IPS-NIHi7 (cell line): ENCODE measurements around the gene CLEC16A.

Experiments
- DNase-seq: peaks from one replicate; pipeline ENCODE4 v3.0.0; 2012; ENCODE audit warnings: mixed read lengths; ENCODE audit errors: extremely low spot score

Gene CLEC16A

DNA sequence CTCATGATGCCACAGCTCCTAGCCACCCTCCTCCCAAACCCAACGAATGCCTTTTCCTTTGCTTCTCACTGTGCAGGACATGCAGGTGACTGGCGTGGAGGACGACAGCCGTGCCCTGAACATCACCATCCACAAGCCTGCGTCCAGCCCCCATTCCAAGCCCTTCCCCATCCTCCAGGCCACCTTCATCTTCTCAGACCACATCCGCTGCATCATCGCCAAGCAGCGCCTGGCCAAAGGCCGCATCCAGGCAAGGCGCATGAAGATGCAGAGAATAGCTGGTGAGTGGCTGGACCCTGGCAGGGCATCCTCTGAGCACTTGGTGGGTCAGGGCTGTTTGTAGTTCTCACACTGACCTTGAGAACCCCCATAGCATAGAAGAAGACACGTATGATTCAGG is 179.3 kb downstream of the CLEC16A start:
- DNase-seq: no peak

DNA sequence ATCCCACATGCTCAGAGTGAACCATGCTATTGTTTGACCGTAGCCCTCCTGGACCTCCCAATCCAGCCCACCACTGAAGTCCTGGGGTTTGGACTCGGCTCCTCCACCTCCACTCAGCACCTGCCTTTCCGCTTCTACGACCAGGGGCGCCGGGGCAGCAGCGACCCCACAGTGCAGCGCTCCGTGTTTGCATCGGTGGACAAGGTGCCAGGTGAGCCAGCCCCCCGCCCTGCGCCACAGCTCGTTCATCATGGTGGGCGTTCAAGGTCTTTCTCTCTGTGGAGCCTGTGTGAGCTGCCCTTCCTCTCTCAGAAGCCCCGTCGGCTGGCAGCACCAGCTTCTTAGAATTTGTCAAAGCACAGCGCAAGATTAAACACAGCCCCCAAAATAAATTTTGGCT is 181.6 kb downstream of the CLEC16A start:
- no peak for DNase-seq

GRCh38 chr16:11126399-11127054 is 182.2 kb downstream of the CLEC16A start:
- no peak for DNase-seq

DNA sequence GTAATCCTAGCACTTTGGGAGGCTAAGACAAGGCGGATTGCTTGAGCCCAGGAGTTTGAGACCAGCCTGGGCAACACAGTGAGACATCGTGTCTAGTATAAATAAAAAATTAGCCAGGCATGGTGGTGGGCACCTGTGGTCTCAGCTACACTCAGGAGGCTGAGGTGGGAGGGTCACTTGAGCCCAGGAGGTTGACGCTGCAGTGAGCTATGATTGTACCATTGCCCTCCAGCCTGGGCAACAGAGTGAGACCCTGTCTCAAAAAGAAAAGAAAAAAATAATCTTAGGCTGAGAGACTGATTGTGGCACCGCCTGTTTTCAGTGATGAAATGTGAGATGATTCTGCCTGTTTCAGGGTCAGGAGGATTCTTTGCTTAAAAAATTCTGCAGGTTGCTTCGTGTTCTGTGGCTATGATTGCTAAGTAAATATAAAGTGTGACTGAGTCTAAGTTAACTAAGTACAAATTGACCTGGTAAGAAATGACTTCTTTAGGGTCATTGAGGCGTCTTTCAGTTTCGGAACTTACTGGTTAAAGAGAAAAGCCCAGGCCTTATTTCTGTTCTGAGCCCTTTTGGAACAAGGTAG is 183.3 kb downstream of the CLEC16A start:
- DNase-seq: no peak

DNA sequence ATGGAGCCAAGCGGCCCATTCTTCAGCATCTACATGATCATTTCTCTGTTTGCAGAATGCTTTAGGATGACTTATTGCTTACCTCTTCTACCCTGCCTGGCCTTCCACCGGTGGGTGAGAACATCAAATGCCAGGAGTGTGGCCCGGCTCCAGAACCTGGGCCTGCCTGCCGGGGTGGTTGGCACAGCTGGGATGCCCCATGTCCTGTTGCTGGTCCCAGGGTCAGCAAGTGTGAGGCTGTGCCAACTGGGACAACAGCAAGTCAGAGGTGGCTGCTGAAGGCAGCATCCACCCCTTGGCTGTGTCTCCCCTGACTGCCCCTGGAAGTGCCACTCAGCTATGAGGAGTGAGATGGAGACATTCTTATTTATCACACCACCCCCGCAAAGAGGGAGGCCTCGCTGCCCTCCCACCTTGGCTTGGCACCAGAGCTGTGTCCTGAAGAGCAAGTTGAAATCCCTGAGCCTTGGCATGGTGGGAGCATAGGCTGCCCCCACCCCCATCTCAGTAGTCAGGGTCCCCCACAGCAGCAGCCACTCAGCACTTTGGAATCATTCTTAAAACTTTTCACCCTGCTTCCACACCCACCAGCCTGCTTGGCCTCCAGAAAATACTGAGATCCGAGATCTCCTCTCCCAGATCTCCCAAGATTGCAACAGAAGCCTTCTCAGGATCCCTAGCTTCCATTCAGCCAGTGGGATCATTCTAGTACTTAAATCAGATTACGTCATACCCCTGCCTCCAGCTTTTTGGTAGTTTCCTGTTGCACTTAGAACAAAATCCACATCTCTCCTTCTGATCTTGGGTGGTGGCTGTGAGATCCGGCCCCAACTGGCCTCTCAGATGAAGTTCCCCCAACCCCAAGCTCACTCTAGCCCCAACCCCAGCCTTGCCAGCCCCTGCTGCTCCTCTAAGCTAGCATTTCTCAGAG is 184.1 kb downstream of the CLEC16A start:
- no peak for DNase-seq

- DNase-seq: no peak
Observed at GRCh38 chr16:11129378-11129781, 185.0 kb downstream of the CLEC16A start.

DNA sequence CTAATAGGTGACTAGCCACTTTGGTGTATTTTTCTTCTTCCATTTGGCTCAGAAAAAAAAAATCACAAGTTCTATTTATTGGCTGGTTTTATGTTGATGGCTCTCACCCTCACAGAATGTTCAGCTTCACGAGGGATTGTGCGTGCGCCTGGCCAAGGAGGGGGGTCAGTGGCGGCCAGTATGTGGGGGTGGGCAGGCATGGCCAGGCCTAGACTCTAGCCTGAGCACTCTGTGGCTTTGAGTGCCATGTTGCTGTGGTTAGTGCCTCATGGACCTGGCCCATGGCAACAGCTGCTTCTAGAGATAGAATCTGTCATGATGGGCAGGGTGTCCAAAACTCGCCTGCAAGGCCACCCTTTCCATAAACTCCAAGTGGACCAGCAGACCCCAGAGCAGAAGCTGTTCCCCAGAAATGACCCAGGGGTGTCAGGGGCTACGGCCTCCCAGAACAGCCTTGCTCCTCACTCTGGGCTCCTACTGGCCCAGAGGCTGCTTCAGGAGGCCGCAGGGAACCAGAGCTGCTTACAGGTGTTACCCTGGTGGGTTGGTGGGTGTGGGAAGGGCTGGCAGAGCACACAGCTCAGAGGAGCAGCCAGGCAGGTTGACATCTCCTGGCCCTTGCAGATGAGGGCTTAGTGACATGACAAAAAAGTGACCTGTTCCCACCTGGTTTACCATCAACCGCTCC is 186.8 kb downstream of the CLEC16A start:
- no peak for DNase-seq

GRCh38 chr16:11131706-11132105 is 187.3 kb downstream of the CLEC16A start:
- no peak for DNase-seq

- DNase-seq: peak; percentile 46
Observed at GRCh38 chr16:11133344-11133943, 189.1 kb downstream of the CLEC16A start.

DNA sequence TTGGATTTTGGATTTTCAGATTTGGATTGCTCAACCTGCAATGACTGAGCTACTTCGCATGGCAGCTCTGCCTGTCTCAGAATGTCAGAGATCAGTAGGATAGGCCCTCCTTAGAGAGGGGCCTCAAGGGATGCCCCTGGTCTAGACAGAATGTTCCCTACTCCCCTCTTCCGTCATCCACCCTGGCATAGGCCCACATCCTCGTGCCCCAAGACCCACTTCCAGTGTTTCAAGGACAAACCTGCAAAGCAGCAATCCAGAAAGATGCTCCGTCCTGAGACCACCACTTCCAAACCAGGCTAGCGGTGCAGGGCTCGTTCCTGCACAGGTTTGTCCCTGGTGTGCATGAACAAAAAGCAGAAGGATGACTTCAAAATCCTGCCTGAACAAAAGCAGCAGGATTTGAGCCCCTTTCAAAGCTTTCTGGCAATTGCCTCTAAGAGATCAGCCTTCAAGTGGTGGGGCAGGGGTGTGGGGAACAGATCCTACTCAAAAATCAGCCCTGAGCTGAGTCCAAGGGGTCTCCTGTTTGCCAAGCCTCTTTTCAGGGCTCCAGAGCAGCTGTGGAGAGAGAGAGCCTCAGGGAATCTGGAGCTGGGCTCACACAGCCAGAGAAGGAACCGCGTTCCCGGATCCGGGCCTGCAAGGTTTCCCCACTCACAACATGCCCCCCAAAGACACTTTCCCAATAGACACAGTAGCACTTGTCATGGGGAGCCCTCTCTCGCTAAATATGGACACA is 190.5 kb downstream of the CLEC16A start:
- no peak for DNase-seq

- no peak for DNase-seq
Observed at GRCh38 chr16:11135464-11135973, 191.2 kb downstream of the CLEC16A start.

- no peak for DNase-seq
Observed at GRCh38 chr16:11136600-11136999, 192.2 kb downstream of the CLEC16A start.

DNA sequence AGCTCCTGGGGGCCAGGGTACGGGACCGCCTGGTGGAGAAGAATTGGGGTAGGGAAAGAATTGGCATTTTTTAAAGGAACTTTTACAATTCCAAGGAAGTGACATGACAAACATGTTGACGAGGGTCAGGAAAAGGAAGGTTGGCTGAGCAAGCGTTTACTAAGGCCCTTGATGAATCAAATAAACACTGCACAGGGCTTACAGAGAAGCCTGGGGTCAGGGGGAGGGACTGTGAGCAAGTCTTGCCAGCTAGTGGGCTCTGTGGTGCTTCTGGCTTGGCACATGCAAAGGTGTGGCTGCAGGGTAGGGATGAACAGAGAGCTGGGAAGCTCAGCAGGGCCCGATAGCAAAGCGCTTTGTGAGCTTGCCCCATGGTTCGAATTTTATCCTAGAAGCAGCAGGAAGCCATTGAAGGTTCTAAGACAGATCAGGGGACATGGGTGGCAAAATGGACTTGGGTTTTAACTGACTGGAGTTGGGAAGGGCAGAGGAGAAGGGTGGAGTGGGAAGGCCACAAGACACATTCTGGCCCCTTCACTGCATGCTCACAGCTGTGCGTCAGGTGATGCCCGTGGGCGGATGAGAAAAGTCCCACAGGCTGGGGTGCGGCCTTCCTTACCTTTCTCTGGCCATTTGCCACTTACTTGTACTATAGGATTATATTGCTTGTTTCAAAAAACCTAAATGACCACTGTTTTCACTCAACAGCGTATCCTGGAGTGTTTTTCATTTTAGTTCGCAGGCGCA is 193.8 kb downstream of the CLEC16A start:
- no peak for DNase-seq

GRCh38 chr16:11138769-11139325 is 194.5 kb downstream of the CLEC16A start:
- DNase-seq: no peak

DNA sequence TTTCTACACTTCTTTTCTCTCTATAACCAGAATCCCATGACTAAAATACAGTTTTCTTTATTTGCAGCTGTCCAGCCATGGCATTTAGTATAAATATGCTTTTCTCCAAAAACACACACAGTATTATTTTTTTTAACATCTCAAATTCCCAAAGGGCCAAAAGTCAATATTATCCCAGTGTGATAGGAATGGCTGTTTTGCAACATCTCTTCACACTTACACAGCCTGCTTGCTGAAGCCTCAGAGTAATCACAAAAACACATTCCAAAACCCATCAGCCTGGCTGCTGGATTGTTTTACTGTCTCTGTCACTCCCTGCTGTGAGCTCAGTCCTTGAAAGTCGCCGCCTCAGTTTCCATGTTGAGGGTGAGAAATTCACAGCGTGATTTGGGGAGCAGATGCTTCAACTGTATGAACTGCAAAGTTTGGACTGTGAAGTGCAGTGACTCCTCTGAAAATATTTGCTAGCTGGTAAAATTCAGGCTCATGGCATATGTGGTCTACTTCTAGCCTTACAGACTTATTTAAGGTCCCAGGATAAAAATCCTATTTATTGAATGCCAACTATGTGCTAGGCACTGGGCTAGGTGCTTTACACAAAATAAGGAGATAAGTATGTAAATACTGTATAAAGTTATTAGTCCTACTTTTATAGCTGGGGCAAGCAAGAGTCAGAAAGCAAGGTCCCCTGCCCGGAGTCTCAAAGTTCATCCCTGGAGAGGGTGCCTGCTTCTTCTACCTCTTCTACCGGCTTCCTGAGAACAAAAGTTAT is 195.1 kb downstream of the CLEC16A start:
- DNase-seq: no peak

DNA sequence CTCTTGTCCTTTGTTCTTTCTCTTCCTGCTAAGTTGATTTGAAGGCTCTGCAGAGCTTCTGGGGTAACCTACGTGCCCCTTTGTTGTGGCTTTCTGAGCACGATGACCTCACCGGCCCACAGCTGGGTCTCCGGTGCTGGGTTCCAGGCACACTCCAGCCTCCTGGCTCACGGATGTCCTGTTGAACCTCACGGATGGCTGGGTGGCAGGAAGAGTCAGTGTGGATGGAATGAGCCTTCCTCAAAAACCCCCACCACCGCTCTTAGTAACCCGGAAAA is 195.7 kb downstream of the CLEC16A start:
- no peak for DNase-seq

DNA sequence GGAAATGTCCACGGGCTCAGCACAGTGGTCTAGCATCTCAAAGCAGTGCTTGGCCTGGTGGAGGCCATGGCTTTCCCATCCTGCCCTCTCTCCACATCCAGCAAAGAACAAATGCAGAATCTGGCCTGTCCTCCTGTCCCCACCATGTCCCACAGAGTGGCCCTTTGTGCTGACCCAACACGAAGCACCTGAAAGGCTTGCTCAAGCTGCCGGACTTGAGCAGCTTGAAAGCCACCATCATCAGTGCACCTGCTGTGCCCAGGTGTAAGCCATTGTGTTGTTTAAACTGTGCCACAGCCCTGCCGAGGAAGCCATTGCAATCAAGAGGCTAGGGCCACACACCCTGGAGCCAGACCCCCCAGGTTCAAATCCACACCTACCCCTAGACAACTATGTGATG is 196.1 kb downstream of the CLEC16A start:
- DNase-seq: no peak

GRCh38 chr16:11140867-11141266 is 196.5 kb downstream of the CLEC16A start:
- no peak for DNase-seq
